ENCODE data around the gene TMEM97.

TMEM97 gene

GRCh38 chr17:28367641-28368305 lies 48.8 kb downstream of the TMEM97 start:
- no peak for DNase-seq

- no peak for DNase-seq
These were observed 49.4 kb downstream of the TMEM97 start for GRCh38 chr17:28368306-28368831.

- DNase-seq = no peak
These were observed 50.1 kb downstream of the TMEM97 start for GRCh38 chr17:28368915-28369683.

GRCh38 chr17:28369684-28370034 lies 50.7 kb downstream of the TMEM97 start:
- DNase-seq = no peak

GRCh38 chr17:28370035-28370743 lies 51.2 kb downstream of the TMEM97 start, which contains the start of gene VTN:
TSS of gene VTN (minus strand) at chr17:28370307. CDS start at chr17:28370203, 104 bp downstream.
- peak; percentile 10 for DNase-seq

GRCh38 chr17:28370744-28371103 lies 51.7 kb downstream of the TMEM97 start:
- DNase-seq = no peak

GRCh38 chr17:28371245-28372202 lies 52.5 kb downstream of the TMEM97 start, which contains the start of gene SARM1:
TSS of gene SARM1 (plus strand) at chr17:28371694. CDS start at chr17:28372033, 339 bp downstream.
- DNase-seq = peak; percentile 90

- peak; percentile 16 for DNase-seq
These were observed 53.4 kb downstream of the TMEM97 start for GRCh38 chr17:28372203-28372944.

- DNase-seq = no peak
These were observed 53.9 kb downstream of the TMEM97 start for GRCh38 chr17:28372945-28373274.

All from fibroblast of upper back skin (primary cell).